HEK293 (cell line): Measurements from ENCODE around the gene MINPP1.

Experiments
- CTCF ChIP-seq: fragments of 450-650 bp; formaldehyde crosslinking; IDR thresholded peaks from 2 replicates; pipeline ENCODE4 v1.5.1; 2016; ENCODE audit warnings: missing biosample characterization, missing genetic modification characterization
- PBX3 ChIP-seq: sonication (generic); formaldehyde crosslinking; IDR thresholded peaks from 2 replicates; pipeline ENCODE4 v1.8.1; 2022; ENCODE audit warnings: mild to moderate bottlenecking, moderate library complexity, missing genetic modification reagents
- SP3 ChIP-seq: fragments of 450-650 bp; formaldehyde crosslinking; IDR thresholded peaks from 2 replicates; pipeline ENCODE4 v1.5.1; 2016; ENCODE audit warnings: missing biosample characterization, missing genetic modification characterization
- ZFP41 ChIP-seq: fragments of 450-650 bp; formaldehyde crosslinking; IDR thresholded peaks from 2 replicates; pipeline ENCODE4 v1.5.1; 2016; ENCODE audit warnings: missing biosample characterization, missing genetic modification characterization, borderline replicate concordance
- ZNF140 ChIP-seq: fragments of 450-650 bp; formaldehyde crosslinking; IDR thresholded peaks from 2 replicates; pipeline ENCODE4 v1.5.1; 2016; ENCODE audit warnings: missing biosample characterization, missing genetic modification characterization
- ZNF175 ChIP-seq: fragments of 450-650 bp; formaldehyde crosslinking; IDR thresholded peaks from 2 replicates; pipeline ENCODE4 v1.5.1; 2016; ENCODE audit warnings: missing biosample characterization, missing genetic modification characterization
- ZNF274 ChIP-seq, 2 experiments: fragments of 200-500 bp in 1 of 2; fragments of 450-650 bp in 1 of 2; sonication (Bioruptor generic) in 1 of 2; formaldehyde crosslinking in 1 of 2; IDR thresholded peaks; 2 replicates each; pipeline versions ENCODE4 v1.5.1 to v1.6.1; 2014 to 2016; ENCODE audit warnings: borderline replicate concordance in 1 of 2, inconsistent platforms in 1 of 2, low read length in 1 of 2, missing biosample characterization in 1 of 2, missing genetic modification characterization in 1 of 2
- ZNF514 ChIP-seq: fragments of 450-650 bp; formaldehyde crosslinking; IDR thresholded peaks from 2 replicates; pipeline ENCODE4 v1.5.1; 2016; ENCODE audit warnings: missing biosample characterization, missing genetic modification characterization
- ZNF830 ChIP-seq: fragments of 450-650 bp; IDR thresholded peaks from 2 replicates; pipeline ENCODE4 v1.5.0; 2018; ENCODE audit warnings: missing biosample characterization, missing genetic modification characterization, low read depth, mild to moderate bottlenecking, moderate library complexity
- TF ChIP-seq, protein P1 (sequence below): fragments of 450-650 bp; IDR thresholded peaks from 2 replicates; pipeline ENCODE4 v1.5.1; 2018; ENCODE audit warnings: missing biosample characterization, mild to moderate bottlenecking, missing genetic modification characterization

DNA sequence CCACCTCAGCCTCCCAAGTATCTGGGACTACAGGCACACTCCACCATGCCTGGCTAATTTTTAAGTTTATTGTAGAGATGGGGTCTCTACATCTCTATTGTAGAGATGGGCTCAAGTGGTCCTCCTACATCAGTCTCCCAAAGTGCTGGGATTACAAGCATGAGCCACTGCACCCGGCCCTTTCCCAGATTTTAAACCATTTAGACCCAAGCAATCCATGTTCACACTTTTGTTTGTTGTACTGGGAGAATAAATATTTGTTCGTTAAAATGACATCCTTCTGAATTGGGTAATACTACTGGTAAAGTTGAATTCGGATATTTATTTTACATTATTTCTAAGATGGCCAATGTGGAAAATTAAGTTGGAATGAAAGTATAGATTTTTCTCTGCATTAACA, 52.7 kb downstream of the MINPP1 start:
- no peak for TF ChIP-seq ZNF830
- no peak for TF ChIP-seq CTCF (tag by site-specific recombination)
- no peak for TF ChIP-seq ZNF175 (tag by site-specific recombination)
- TF ChIP-seq, protein P1, sequence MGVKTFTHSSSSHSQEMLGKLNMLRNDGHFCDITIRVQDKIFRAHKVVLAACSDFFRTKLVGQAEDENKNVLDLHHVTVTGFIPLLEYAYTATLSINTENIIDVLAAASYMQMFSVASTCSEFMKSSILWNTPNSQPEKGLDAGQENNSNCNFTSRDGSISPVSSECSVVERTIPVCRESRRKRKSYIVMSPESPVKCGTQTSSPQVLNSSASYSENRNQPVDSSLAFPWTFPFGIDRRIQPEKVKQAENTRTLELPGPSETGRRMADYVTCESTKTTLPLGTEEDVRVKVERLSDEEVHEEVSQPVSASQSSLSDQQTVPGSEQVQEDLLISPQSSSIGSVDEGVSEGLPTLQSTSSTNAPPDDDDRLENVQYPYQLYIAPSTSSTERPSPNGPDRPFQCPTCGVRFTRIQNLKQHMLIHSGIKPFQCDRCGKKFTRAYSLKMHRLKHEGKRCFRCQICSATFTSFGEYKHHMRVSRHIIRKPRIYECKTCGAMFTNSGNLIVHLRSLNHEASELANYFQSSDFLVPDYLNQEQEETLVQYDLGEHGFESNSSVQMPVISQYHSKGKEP: no peak
- no peak for TF ChIP-seq SP3 (tag by site-specific recombination)
- TF ChIP-seq ZFP41 (tag by site-specific recombination): no peak
- no peak for TF ChIP-seq ZNF274 (IDR thresholded peaks at IDR 0.05; ENCODE audit: low read length)
- no peak for TF ChIP-seq ZNF274 (tag by site-specific recombination; IDR thresholded peaks at IDR 0.05; ENCODE audit: borderline replicate concordance)
- no peak for TF ChIP-seq ZNF140 (tag by site-specific recombination)
- no peak for TF ChIP-seq ZNF514 (tag by site-specific recombination)
- no peak for TF ChIP-seq PBX3 (CRISPR knock-in tag)
